Measurements from ENCODE around the gene WIPF1. TPM values are rescaled to one million over a fixed set of nuclear protein-coding genes. Genes with fewer than 3 reads are reported as not detected.

WIPF1 gene
- total RNA-seq = 20.1 and 22.0 TPM in 2 replicates
- polyA plus RNA-seq = 32.3 and 32.7 TPM in 2 replicates

DNA sequence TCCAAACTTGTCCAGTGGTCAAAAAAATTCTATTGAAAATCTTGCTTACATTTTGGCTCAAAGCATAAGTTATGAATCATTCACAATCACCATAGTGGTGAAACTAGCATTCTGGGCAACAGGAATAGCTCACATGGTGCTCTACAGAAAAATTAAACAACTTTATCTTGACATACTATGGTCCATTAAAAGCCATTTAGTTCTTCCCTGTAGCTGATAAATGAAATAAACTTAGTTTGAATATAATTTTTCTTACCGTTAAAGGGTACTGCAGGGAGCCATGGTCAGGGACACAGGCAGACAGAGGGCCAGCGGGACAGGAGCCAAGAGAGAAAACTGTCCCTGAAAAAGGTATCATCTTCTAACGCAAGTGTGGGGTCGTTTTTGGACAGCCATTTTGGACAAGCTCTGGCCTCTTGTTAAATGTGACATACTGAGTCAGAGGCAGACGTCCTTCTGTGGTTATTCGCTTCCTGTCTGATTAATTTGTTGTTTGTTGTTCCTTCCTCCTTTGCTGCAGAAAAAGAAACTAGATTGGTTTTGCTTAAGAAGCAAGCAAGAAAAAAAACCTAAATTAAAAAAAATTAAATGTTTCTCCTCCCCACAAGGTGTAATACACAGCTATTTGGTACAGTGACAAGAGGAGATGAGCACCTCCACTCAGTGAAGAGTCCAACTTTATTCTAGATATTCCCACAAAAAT lies at the start of gene WIPF1:
Gene WIPF1 (minus strand): TSS at position 460 of the 703 bp plus-strand sequence. CDS start 12,231 bp downstream, outside the sequence.
- H3K4me1 ChIP-seq (ENCODE audit: insufficient read depth) = no peaks in the 10 kb centered on the region
- no peaks in the 10 kb centered on the region for H4K20me1 ChIP-seq (ENCODE audit: insufficient read depth, poor library complexity, severe bottlenecking)
- no peaks in the 10 kb centered on the region for H3K9me2 ChIP-seq (replicated peaks; ENCODE audit: insufficient read depth)
- no peak within 1 kb of the TSS for H3K4me3 ChIP-seq
- no peak for DNase-seq (ENCODE audit: low spot score)
- TF ChIP-seq EZH2 (IDR thresholded peaks at IDR 0.05; ENCODE audit: borderline replicate concordance) (no peak), EZH2phosphoT487 (IDR thresholded peaks at IDR 0.05; ENCODE audit: low read depth, severe bottlenecking, unreplicated experiment) (no peak), CTCF (IDR thresholded peaks at IDR 0.05; ENCODE audit: poor library complexity) (no peak)
- H3K36me3 ChIP-seq (replicated peaks; ENCODE audit: insufficient read depth, low read depth) = no peaks in the 10 kb centered on the region
- 84% methylated on average over 6 of the region's 6 CpGs for WGBS (ENCODE audit: low lambda C conversion rate, missing lambda C conversion rate)
- no peaks in the 10 kb centered on the region for H3K9me3 ChIP-seq (ENCODE audit: low read depth)
- H2AFZ ChIP-seq = no peak within 1 kb of the TSS
- H3K79me2 ChIP-seq = no peaks in the 10 kb centered on the region
- no peak within 1 kb of the TSS for H3K4me2 ChIP-seq
- H3K27me3 ChIP-seq = no peaks in the 10 kb centered on the region
- no peak within 1 kb of the TSS for H3K27ac ChIP-seq

DNA sequence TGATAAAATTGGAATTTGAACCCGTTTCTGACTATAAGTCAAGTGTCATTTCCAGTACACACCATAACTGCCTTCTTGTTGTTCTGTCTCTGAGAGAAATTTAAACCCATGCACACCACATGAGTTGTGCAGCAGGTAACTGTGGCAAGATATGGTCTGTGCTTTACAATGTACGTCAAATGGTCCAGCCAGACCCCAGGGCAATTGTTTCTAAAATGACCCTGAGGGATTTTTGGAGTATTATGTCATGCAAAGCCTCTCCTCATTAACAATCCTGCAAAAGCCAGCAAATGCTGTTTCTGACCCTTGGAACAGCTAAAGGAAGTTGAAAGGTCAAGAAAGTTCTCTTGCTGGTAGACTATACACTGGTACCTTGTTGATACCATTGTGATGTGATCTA lies 47.7 kb upstream of the WIPF1 start:
- H3K4me3 ChIP-seq = no peak overlapping the region
- no peak for DNase-seq (ENCODE audit: low spot score)
- 80% methylated on average over 2 of the region's 2 CpGs for WGBS (ENCODE audit: low lambda C conversion rate, missing lambda C conversion rate)
- no peak overlapping the region for H3K4me2 ChIP-seq
- no peak overlapping the region for H3K27ac ChIP-seq
- no peaks in the 10 kb centered on the region for H3K9me2 ChIP-seq (replicated peaks; ENCODE audit: insufficient read depth)
- TF ChIP-seq CTCF (IDR thresholded peaks at IDR 0.05; ENCODE audit: poor library complexity) (no peak), EZH2phosphoT487 (IDR thresholded peaks at IDR 0.05; ENCODE audit: low read depth, severe bottlenecking, unreplicated experiment) (no peak), EZH2 (IDR thresholded peaks at IDR 0.05; ENCODE audit: borderline replicate concordance) (no peak)
- no peaks in the 10 kb centered on the region for H3K9me3 ChIP-seq (ENCODE audit: low read depth)
- H3K36me3 ChIP-seq (replicated peaks; ENCODE audit: insufficient read depth, low read depth) = no peaks in the 10 kb centered on the region
- H2AFZ ChIP-seq = no peak overlapping the region
- H4K20me1 ChIP-seq (ENCODE audit: insufficient read depth, poor library complexity, severe bottlenecking) = no peaks in the 10 kb centered on the region
- H3K27me3 ChIP-seq = no peaks in the 10 kb centered on the region
- H3K79me2 ChIP-seq = peaks cover 5% of the 10 kb centered on the region
- H3K4me1 ChIP-seq (ENCODE audit: insufficient read depth) = peaks cover 7% of the 10 kb centered on the region

GRCh38 chr2:174644406-174644805 lies 46.8 kb upstream of the WIPF1 start:
- no peak overlapping the region for H3K27ac ChIP-seq
- H4K20me1 ChIP-seq (ENCODE audit: insufficient read depth, poor library complexity, severe bottlenecking) = no peaks in the 10 kb centered on the region
- no peak overlapping the region for H3K4me2 ChIP-seq
- no peaks in the 10 kb centered on the region for H3K9me3 ChIP-seq (ENCODE audit: low read depth)
- no peaks in the 10 kb centered on the region for H3K9me2 ChIP-seq (replicated peaks; ENCODE audit: insufficient read depth)
- no peak for TF ChIP-seq EZH2phosphoT487 (IDR thresholded peaks at IDR 0.05; ENCODE audit: low read depth, severe bottlenecking, unreplicated experiment)
- no peak for TF ChIP-seq CTCF (IDR thresholded peaks at IDR 0.05; ENCODE audit: poor library complexity)
- no peak for TF ChIP-seq EZH2 (IDR thresholded peaks at IDR 0.05; ENCODE audit: borderline replicate concordance)
- peaks cover 7% of the 10 kb centered on the region for H3K4me1 ChIP-seq (ENCODE audit: insufficient read depth)
- H3K4me3 ChIP-seq = no peak overlapping the region
- H3K27me3 ChIP-seq = no peaks in the 10 kb centered on the region
- H3K36me3 ChIP-seq (replicated peaks; ENCODE audit: insufficient read depth, low read depth) = no peaks in the 10 kb centered on the region
- no peak overlapping the region for H2AFZ ChIP-seq
- 92% methylated on average over 1 of the region's 1 CpG for WGBS (ENCODE audit: low lambda C conversion rate, missing lambda C conversion rate)
- no peak for DNase-seq (ENCODE audit: low spot score)
- H3K79me2 ChIP-seq = peaks cover 5% of the 10 kb centered on the region

Data from hepatocyte (in vitro differentiated cells).